Left lung (tissue), 10 donors: Measurements from ENCODE around the gene CCT2. TPM values are rescaled to one million over a fixed set of nuclear protein-coding genes. Genes with fewer than 3 reads are reported as not detected.
A peak's percentile ranks its signal among the peaks of the same experiment; 100 is the strongest.

Experiments
- ATAC-seq: fragments of 200-7000 bp; cut with Tn5 transposase; one replicate; pipeline ENCODE4 v1.9.1; 2020; ENCODE audit warnings: moderate library complexity
- DNase-seq, 4 donors: peaks; one replicate each; pipeline ENCODE4 v3.0.0-alpha.2; 2013 to 2020
- H3K27ac ChIP-seq, 2 donors: fragments of 200-600 bp; sonication (generic) in 1 of 2; one replicate each; pipeline versions ENCODE4 v1.5.0 to v1.8.0; 2020 to 2021
- H3K27me3 ChIP-seq, 2 donors: fragments of 200-600 bp; sonication (generic) in 1 of 2; one replicate each; pipeline versions ENCODE4 v1.5.0 to v1.8.0; 2020 to 2021
- H3K36me3 ChIP-seq, 2 donors: fragments of 200-600 bp; sonication (generic) in 1 of 2; one replicate each; pipeline versions ENCODE4 v1.5.0 to v1.8.0; 2020 to 2021
- H3K4me1 ChIP-seq, 2 donors: fragments of 200-600 bp; one replicate each; pipeline ENCODE4 v1.8.0; 2021
- H3K4me3 ChIP-seq, 2 donors: fragments of 200-600 bp; sonication (generic) in 1 of 2; one replicate each; pipeline versions ENCODE4 v1.5.0 to v1.8.0; 2020 to 2021; ENCODE audit warnings: mild to moderate bottlenecking in 1 of 2
- H3K9me3 ChIP-seq, 2 donors: fragments of 200-600 bp; sonication (generic) in 1 of 2; one replicate each; pipeline versions ENCODE4 v1.5.0 to v1.8.0; 2020 to 2021
- intact Hi-C, 2 donors: fragments of 100-400 bp; cut with DNase I; formaldehyde crosslinking; loops; one replicate each; pipeline versions ENCODE4 v1.11.2 to v1.14.2; 2022
- polyA plus RNA-seq, 6 donors: library from polyadenylated mRNA; unstranded; fragments of 120-200 nt; gene quantifications; one replicate each; pipeline ENCODE4 v1.2.1, GENCODE V29; 2013; ENCODE audit not compliant: insufficient read length in 6 of 6
- total RNA-seq, 2 donors: library from RNA; stranded (reverse); fragmentation: NEBNext Ultra II Directional; extraction: Animal tissue kit (Norgen Biotek cat#: 25700); gene quantifications; one replicate each; pipeline ENCODE4 v1.2.1, GENCODE V29; 2021
- TF ChIP-seq, protein P1 (sequence below), 2 donors: fragments of 200-600 bp; sonication (generic) in 1 of 2; IDR thresholded peaks; one replicate each; pipeline versions ENCODE4 v1.5.0 to v1.8.0; 2021; ENCODE audit warnings: antibody characterized with exemption in 2 of 2
- donor health status: DM: no; HTN: yes; CAD: no.
- donor health status: DM: no; HTN: no; CAD: no.

The CCT2 gene
- total and polyA plus RNA-seq, 8 donors = 115 to 259 (median 246) TPM

GRCh38 chr12:69570000-69570516 is 15.2 kb upstream of the CCT2 start:
- Histone ChIP-seq H3K36me3 (peaks cover 0 to 45% of the 10 kb centered on the region in 2 donors), H3K4me3 (no peak overlapping the region), H3K4me1 (no peaks in the 10 kb centered on the region), H3K27ac (no peak overlapping the region), H3K27me3 (no peaks in the 10 kb centered on the region), H3K9me3 (no peaks in the 10 kb centered on the region)
- TF ChIP-seq, protein P1, sequence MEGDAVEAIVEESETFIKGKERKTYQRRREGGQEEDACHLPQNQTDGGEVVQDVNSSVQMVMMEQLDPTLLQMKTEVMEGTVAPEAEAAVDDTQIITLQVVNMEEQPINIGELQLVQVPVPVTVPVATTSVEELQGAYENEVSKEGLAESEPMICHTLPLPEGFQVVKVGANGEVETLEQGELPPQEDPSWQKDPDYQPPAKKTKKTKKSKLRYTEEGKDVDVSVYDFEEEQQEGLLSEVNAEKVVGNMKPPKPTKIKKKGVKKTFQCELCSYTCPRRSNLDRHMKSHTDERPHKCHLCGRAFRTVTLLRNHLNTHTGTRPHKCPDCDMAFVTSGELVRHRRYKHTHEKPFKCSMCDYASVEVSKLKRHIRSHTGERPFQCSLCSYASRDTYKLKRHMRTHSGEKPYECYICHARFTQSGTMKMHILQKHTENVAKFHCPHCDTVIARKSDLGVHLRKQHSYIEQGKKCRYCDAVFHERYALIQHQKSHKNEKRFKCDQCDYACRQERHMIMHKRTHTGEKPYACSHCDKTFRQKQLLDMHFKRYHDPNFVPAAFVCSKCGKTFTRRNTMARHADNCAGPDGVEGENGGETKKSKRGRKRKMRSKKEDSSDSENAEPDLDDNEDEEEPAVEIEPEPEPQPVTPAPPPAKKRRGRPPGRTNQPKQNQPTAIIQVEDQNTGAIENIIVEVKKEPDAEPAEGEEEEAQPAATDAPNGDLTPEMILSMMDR (IDR thresholded peaks at IDR 0.05) = no peak
- no peak for DNase-seq
- peak; percentile 72 for ATAC-seq
- intact Hi-C loops = no loop called here

- Histone ChIP-seq H3K4me3 (no peak overlapping the region), H3K27ac (no peak overlapping the region), H3K27me3 (no peaks in the 10 kb centered on the region), H3K4me1 (no peaks in the 10 kb centered on the region), H3K9me3 (no peaks in the 10 kb centered on the region), H3K36me3 (peaks cover 0 to 44% of the 10 kb centered on the region in 2 donors)
- DNase-seq = peak in 2 of 4 donors; percentile 37 to 71
- peak; percentile 88 for ATAC-seq
- intact Hi-C loops = no loop called here
- TF ChIP-seq, protein P1 (IDR thresholded peaks at IDR 0.05) = peak; percentile 72 to 79
Measured at GRCh38 chr12:69570545-69571399, 14.5 kb upstream of the CCT2 start.

GRCh38 chr12:69575346-69575745 is 9.9 kb upstream of the CCT2 start:
- TF ChIP-seq, protein P1 (IDR thresholded peaks at IDR 0.05) = no peak
- H3K4me1 ChIP-seq = no peaks in the 10 kb centered on the region
- H3K4me3 ChIP-seq = no peak overlapping the region
- no peaks in the 10 kb centered on the region for H3K9me3 ChIP-seq
- ATAC-seq (no peak), DNase-seq (no peak)
- no peaks in the 10 kb centered on the region for H3K27me3 ChIP-seq
- intact Hi-C loops = no loop called here
- no peak overlapping the region for H3K27ac ChIP-seq
- peaks cover 0 to 44% of the 10 kb centered on the region in 2 donors for H3K36me3 ChIP-seq

- intact Hi-C loops = no loop called here
Measured at GRCh38 chr12:69578283-69578682, 7.0 kb upstream of the CCT2 start.

GRCh38 chr12:69579029-69579428 is 6.2 kb upstream of the CCT2 start:
- no peak for ATAC-seq
- intact Hi-C loops = no loop called here

More at GRCh38 chr12:69578283-69578682, 7.0 kb upstream of the CCT2 start:
- ATAC-seq = no peak
- Histone ChIP-seq H3K9me3 (no peaks in the 10 kb centered on the region), H3K36me3 (peaks cover 0 to 22% of the 10 kb centered on the region in 2 donors), H3K4me1 (no peaks in the 10 kb centered on the region), H3K27ac (no peak overlapping the region), H3K4me3 (no peak overlapping the region), H3K27me3 (no peaks in the 10 kb centered on the region)
- TF ChIP-seq, protein P1 (IDR thresholded peaks at IDR 0.05) = no peak
- DNase-seq = no peak

More at GRCh38 chr12:69579029-69579428, 6.2 kb upstream of the CCT2 start:
- H3K36me3 ChIP-seq = peaks cover 0 to 15% of the 10 kb centered on the region in 2 donors
- TF ChIP-seq, protein P1 (IDR thresholded peaks at IDR 0.05) = no peak
- H3K9me3 ChIP-seq = no peaks in the 10 kb centered on the region
- no peak for DNase-seq
- no peaks in the 10 kb centered on the region for H3K27me3 ChIP-seq
- no peak overlapping the region for H3K4me3 ChIP-seq
- H3K27ac ChIP-seq = no peak overlapping the region
- no peaks in the 10 kb centered on the region for H3K4me1 ChIP-seq
